ENCODE data around the gene ADGRV1.

The ADGRV1 gene

DNA sequence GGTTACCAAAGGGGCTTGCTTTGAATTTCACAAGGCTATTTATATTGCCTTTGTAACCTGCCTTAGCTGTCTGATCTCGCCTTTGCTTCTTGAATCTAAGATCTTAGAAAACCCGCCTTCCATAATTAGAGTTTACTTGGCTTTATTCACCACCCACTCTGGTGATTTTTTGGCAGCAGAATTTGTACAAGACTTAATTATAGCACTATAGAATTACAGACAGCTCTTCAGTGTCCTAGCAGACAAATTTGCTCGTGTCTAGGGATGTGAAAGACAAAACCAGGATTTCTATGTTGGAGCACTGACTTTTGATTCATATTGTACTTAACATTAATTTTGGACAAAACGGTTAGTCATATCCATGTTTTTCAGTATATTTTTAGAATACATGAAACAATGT is 306.6 kb downstream of the ADGRV1 start:
- H3K4me3 ChIP-seq (ENCODE audit: low read depth, low read length), result no peak overlapping the region
- no peak for DNase-seq (ENCODE audit: low read depth)
- no peak for TF ChIP-seq CTCF (conservative IDR thresholded peaks at IDR 0.05; ENCODE audit: low read depth, low read length)

DNA sequence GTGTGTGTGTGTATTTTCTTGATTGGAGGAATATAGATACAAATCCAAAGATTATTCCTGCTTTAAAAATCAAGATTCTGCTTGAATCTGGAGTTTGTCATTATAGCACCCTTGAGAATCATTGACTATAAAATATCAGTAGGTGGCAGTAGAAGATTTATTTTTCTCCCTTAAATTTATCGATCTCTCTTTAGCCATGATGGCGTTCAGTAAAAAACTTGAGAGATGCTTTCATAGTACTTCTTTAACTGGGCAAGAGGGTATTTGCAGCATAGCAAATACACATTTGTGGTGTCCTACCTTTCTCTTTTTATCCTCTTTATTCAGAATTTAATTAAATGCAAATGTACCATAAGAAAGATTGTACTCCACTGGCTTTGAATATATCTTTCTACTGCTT is 307.7 kb downstream of the ADGRV1 start:
- no peak overlapping the region for H3K4me3 ChIP-seq (ENCODE audit: low read depth, low read length)
- DNase-seq (ENCODE audit: low read depth), result peak; percentile 62
- TF ChIP-seq CTCF (conservative IDR thresholded peaks at IDR 0.05; ENCODE audit: low read depth, low read length), result peak; percentile 46

GRCh38 chr5:90866915-90867731 is 308.5 kb downstream of the ADGRV1 start:
- TF ChIP-seq CTCF (conservative IDR thresholded peaks at IDR 0.05; ENCODE audit: low read depth, low read length), result no peak
- no peak for DNase-seq (ENCODE audit: low read depth)
- H3K4me3 ChIP-seq (ENCODE audit: low read depth, low read length), result no peak overlapping the region

DNA sequence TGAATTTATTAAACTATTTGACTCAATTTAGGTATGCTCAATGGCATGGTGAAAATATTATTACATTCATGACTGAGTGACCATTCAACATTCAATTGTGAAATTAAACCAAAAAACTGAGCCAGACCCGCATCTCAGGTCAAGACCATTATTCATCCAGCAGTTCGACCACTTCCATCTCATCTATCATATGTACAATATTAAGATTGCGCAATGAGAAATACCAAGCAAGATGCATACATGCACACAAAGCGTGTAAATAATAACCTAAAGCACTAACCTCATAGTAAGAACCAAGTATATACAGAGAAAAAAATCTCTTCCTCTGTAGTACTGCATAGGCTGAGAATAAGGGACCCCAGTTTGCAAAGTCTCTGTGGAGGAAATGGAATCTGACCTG is 310.2 kb downstream of the ADGRV1 start:
- TF ChIP-seq CTCF (conservative IDR thresholded peaks at IDR 0.05; ENCODE audit: low read depth, low read length), result no peak
- DNase-seq (ENCODE audit: low read depth), result no peak
- H3K4me3 ChIP-seq (ENCODE audit: low read depth, low read length), result no peak overlapping the region

DNA sequence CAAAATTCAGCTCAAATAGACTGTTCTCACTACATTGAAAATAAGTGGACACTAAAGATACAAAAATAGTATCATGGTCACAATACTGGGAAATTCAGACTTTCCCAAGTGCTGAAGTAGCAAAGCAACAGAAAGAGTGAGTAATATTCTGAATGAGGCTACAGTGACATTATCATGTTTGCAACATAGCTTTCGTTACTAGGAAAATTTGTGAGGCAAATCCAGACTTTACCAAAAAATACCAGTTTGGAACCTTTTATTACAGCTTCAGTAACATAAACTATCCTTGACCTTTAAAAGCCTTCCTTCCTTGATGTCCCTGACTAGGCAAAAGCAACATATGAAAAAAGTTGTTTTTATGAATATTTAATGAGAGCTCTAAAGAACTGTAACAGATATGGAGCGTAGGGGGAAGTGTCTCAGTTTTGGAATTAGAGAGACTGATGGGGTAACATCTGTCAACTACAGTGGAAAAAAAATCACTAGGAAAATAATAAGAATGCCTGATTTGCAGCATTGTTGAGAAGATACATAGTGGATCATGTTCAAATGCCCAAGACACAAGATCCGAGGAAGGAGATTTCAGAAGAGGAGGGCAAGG is 312.9 kb downstream of the ADGRV1 start:
- peak; percentile 41 for DNase-seq (ENCODE audit: low read depth)
- H3K4me3 ChIP-seq (ENCODE audit: low read depth, low read length), result no peak overlapping the region
- TF ChIP-seq CTCF (conservative IDR thresholded peaks at IDR 0.05; ENCODE audit: low read depth, low read length), result no peak

DNA sequence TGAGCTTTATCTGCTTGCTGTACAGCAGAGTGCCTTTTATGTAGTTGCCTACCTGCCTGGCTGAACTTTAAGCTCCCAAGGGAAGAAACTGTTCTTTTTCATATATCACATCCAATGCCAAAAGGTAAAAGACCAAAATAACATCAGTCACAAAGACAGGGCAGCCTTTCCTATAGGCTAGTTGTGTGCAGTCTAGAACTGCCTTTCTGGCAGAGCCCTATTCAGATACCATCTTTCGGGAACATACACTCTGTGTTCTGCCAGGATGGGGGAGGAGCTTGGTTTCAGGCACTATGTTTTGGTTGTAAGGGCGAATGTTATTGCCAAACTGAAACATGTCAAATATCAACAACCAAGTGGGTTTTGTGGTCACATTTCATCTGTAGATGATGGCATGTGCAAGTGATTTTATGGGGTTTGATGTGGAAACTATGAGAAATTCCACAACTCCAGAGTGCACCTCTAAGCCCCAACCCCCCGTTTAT is 314.5 kb downstream of the ADGRV1 start:
- TF ChIP-seq CTCF (conservative IDR thresholded peaks at IDR 0.05; ENCODE audit: low read depth, low read length), result no peak
- DNase-seq (ENCODE audit: low read depth), result no peak
- H3K4me3 ChIP-seq (ENCODE audit: low read depth, low read length), result no peak overlapping the region

Measured in choroid plexus epithelial cell (primary cell).